ENCODE data around the gene TNFSF12. TPM values are rescaled to one million over a fixed set of nuclear protein-coding genes. Genes with fewer than 3 reads are reported as not detected.

Gene TNFSF12
- polyA plus RNA-seq, 2 of the 4 experiments (the other 2 are of a cell fraction): 9.9 to 11.9 TPM

- no peak for TF ChIP-seq ATOH8 (CRISPR knock-in tag; IDR thresholded peaks at IDR 0.05; ENCODE audit: low read depth)
Measured at GRCh38 chr17:7549401-7550055, 670 bp downstream of the TNFSF12 start (continued).

GRCh38 chr17:7550344-7550743, 1.5 kb downstream of the TNFSF12 start:
- Histone ChIP-seq H3K4me1 (peaks cover 17% of the 10 kb centered on the region), H3K4me2 (no peak overlapping the region), H3K9me3 (no peaks in the 10 kb centered on the region), H3K4me3 (no peak overlapping the region), H3K27ac (no peak overlapping the region)
- 83% methylated on average over 6 of the region's 6 CpGs for WGBS (ENCODE audit: missing lambda C conversion rate)
- TF ChIP-seq HES2 (IDR thresholded peaks at IDR 0.05): no peak
- TF ChIP-seq, protein P1, sequence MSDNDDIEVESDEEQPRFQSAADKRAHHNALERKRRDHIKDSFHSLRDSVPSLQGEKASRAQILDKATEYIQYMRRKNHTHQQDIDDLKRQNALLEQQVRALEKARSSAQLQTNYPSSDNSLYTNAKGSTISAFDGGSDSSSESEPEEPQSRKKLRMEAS (IDR thresholded peaks at IDR 0.05): no peak
- TF ChIP-seq MAZ (IDR thresholded peaks at IDR 0.05; ENCODE audit: borderline replicate concordance, low read depth, low read length): no peak
- TF ChIP-seq SMC3 (IDR thresholded peaks at IDR 0.05): no peak
- no peak for TF ChIP-seq MAFK (IDR thresholded peaks at IDR 0.05; ENCODE audit: partially characterized antibody)
- no peak for TF ChIP-seq ZSCAN20 (CRISPR knock-in tag; IDR thresholded peaks at IDR 0.05)
- no peak for TF ChIP-seq RCOR1 (IDR thresholded peaks at IDR 0.05; ENCODE audit: low read depth, low read length)
- TF ChIP-seq EHMT2 (IDR thresholded peaks at IDR 0.05; ENCODE audit: low read depth): no peak
- no peak for TF ChIP-seq MYC (IDR thresholded peaks at IDR 0.05; ENCODE audit: borderline replicate concordance, low read length)
- TF ChIP-seq REST (IDR thresholded peaks at IDR 0.05): no peak
- FAIRE-seq (no peak), DNase-seq (ENCODE audit: low read depth in 1 of 2, low spot score in 1 of 2) (no peak), ATAC-seq (no peak)
- POLR2A ChIA-PET: interaction anchor here (1.4 kb wide), 1 partner anchor 66 kb away, joined by 3 read pairs; no protein-coding TSS in a partner anchor
- CTCF ChIA-PET: interaction anchor here (0.5 to 16.8 kb wide), 9 partner anchors 9 to 195 kb away, joined by 3 to 190 read pairs (median 3); partner anchors contain the start of genes SENP3, TMEM95 and TNFSF13

DNA sequence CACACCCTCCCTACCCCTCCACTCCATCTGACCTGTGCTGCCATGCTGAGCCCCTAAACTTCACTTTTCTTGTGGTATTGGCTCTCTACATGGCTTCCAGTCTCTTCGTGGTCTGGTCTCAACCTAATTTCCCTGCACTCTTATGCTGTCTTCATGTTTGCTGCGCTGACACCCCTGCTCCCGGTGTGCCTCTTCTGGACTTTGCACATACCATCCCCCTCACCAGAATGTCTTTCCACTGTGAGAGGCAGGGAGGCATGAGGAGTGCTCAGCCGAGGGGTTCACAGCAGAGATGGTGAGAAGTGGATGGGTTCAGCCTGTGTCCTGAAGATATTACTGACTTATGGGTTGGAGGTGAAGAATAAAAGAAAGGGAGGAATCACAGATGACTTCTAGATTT, 2.5 kb downstream of the TNFSF12 start:
- Histone ChIP-seq H3K4me2 (no peak overlapping the region), H3K9me3 (no peaks in the 10 kb centered on the region), H3K4me1 (peaks cover 17% of the 10 kb centered on the region), H3K4me3 (no peak overlapping the region), H3K27ac (no peak overlapping the region)
- no peak for DNase-seq (ENCODE audit: low read depth in 1 of 2, low spot score in 1 of 2)
- POLR2A ChIA-PET: interaction anchor here (0.6 kb wide), 1 partner anchor 32 kb away, joined by 3 read pairs; the partner anchor contains the start of gene MPDU1
- 85% methylated on average over 4 of the region's 4 CpGs for WGBS (ENCODE audit: missing lambda C conversion rate)
- CTCF ChIA-PET: interaction anchor here (11.3 to 16.8 kb wide), 2 partner anchors 8 to 36 kb away, joined by 190 to 232 read pairs; partner anchors contain the start of genes SENP3 and TNFSF13
- no peak for FAIRE-seq
- ATAC-seq: no peak
- TF ChIP-seq RAD21 (conservative IDR thresholded peaks at IDR 0.05 in 1 of 2, IDR thresholded peaks at IDR 0.05 in 1 of 2) (no peak), HEYL (CRISPR knock-in tag; IDR thresholded peaks at IDR 0.05) (no peak), POLR2A (IDR thresholded peaks at IDR 0.05; ENCODE audit: low read length) (no peak), POLR2AphosphoS2 (conservative IDR thresholded peaks at IDR 0.05; ENCODE audit: low read length) (no peak), KDM1A (IDR thresholded peaks at IDR 0.05; ENCODE audit: low read depth) (no peak), RNF2 (IDR thresholded peaks at IDR 0.05; ENCODE audit: borderline replicate concordance, low read depth) (no peak), HOXB13 (CRISPR knock-in tag; IDR thresholded peaks at IDR 0.05; ENCODE audit: low read depth) (no peak), CBX2 (IDR thresholded peaks at IDR 0.05; ENCODE audit: borderline replicate concordance, low read depth) (no peak), TFCP2L1 (CRISPR knock-in tag; IDR thresholded peaks at IDR 0.05) (no peak), HMGXB4 (CRISPR knock-in tag; IDR thresholded peaks at IDR 0.05; ENCODE audit: borderline replicate concordance) (no peak), ATOH8 (CRISPR knock-in tag; IDR thresholded peaks at IDR 0.05; ENCODE audit: low read depth) (no peak), KDM5A (IDR thresholded peaks at IDR 0.05) (no peak)
- TF ChIP-seq, protein P2, sequence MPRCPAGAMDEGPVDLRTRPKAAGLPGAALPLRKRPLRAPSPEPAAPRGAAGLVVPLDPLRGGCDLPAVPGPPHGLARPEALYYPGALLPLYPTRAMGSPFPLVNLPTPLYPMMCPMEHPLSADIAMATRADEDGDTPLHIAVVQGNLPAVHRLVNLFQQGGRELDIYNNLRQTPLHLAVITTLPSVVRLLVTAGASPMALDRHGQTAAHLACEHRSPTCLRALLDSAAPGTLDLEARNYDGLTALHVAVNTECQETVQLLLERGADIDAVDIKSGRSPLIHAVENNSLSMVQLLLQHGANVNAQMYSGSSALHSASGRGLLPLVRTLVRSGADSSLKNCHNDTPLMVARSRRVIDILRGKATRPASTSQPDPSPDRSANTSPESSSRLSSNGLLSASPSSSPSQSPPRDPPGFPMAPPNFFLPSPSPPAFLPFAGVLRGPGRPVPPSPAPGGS (IDR thresholded peaks at IDR 0.05): no peak
- TF ChIP-seq, protein P3, sequence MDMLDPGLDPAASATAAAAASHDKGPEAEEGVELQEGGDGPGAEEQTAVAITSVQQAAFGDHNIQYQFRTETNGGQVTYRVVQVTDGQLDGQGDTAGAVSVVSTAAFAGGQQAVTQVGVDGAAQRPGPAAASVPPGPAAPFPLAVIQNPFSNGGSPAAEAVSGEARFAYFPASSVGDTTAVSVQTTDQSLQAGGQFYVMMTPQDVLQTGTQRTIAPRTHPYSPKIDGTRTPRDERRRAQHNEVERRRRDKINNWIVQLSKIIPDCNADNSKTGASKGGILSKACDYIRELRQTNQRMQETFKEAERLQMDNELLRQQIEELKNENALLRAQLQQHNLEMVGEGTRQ (IDR thresholded peaks at IDR 0.05): no peak

Measured in A549 (cell line).